SH-SY5Y (cell line): ENCODE measurements around the gene PDGFRA.

ENCODE experiments used
- GATA2 ChIP-seq: IDR thresholded peaks from 2 replicates; pipeline ENCODE4 v1.6.1; 2011; ENCODE audit warnings: mild to moderate bottlenecking, low read depth, low read length
- GATA3 ChIP-seq: IDR thresholded peaks from 2 replicates; pipeline ENCODE4 v1.6.1; 2011; ENCODE audit warnings: low read depth, mild to moderate bottlenecking, low read length, moderate library complexity

DNA sequence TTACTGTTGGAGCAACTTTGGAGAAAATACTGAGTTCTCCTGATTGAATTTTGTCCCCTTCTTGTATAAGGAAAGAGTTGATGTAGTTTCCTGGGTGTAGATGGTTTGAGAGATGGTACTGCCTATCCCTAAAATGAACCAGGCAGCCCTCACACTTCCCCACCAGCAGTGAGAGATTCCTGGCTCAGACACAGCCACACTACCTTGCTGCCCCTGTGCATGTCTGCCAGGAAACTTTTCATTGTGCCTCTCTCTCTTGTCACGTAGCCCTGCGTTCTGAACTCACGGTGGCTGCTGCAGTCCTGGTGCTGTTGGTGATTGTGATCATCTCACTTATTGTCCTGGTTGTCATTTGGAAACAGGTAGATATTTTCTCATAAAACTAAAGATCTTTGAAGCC is 45.2 kb downstream of the PDGFRA start:
- TF ChIP-seq GATA2, result no peak
- TF ChIP-seq GATA3, result no peak
